Activated T-cell treated with anti-CD3 and anti-CD28 coated beads for 48 hours (primary cell): ENCODE data around the gene UNKL.
A peak's percentile ranks its signal among the peaks of the same experiment; 100 is the strongest.

ENCODE experiments used
- DNase-seq: peaks from one replicate; pipeline ENCODE4 v3.0.0-alpha.2; 2020; ENCODE audit warnings: low read depth

The UNKL gene

GRCh38 chr16:1351215-1351581, 63.3 kb downstream of the UNKL start:
- no peak for DNase-seq

GRCh38 chr16:1350691-1351090, 63.8 kb downstream of the UNKL start:
- DNase-seq: no peak

- no peak for DNase-seq
Measured at GRCh38 chr16:1349951-1350350, 64.6 kb downstream of the UNKL start.

- no peak for DNase-seq
Measured at GRCh38 chr16:1349351-1349750, 65.2 kb downstream of the UNKL start.

- no peak for DNase-seq
Measured at GRCh38 chr16:1348926-1349325, 65.6 kb downstream of the UNKL start.

- no peak for DNase-seq
Measured at GRCh38 chr16:1348441-1348840, 66.1 kb downstream of the UNKL start.

- DNase-seq: no peak
Measured at GRCh38 chr16:1347962-1348361, 66.5 kb downstream of the UNKL start.

- no peak for DNase-seq
Measured at GRCh38 chr16:1347286-1347855, 67.1 kb downstream of the UNKL start.

- DNase-seq: no peak
Measured at GRCh38 chr16:1346422-1347285, 67.8 kb downstream of the UNKL start.

- no peak for DNase-seq
Measured at GRCh38 chr16:1345651-1346421, 68.7 kb downstream of the UNKL start.

GRCh38 chr16:1345087-1345486, 69.4 kb downstream of the UNKL start:
- no peak for DNase-seq

GRCh38 chr16:1344499-1344898, 70.0 kb downstream of the UNKL start:
- no peak for DNase-seq

GRCh38 chr16:1343428-1344242, 70.9 kb downstream of the UNKL start:
- no peak for DNase-seq

- DNase-seq: peak; percentile 88
Measured at GRCh38 chr16:1342526-1343427, 71.7 kb downstream of the UNKL start.

GRCh38 chr16:1341495-1342420, 72.7 kb downstream of the UNKL start:
- no peak for DNase-seq

GRCh38 chr16:1340730-1341494, 73.6 kb downstream of the UNKL start:
- no peak for DNase-seq

GRCh38 chr16:1338855-1339675, 75.4 kb downstream of the UNKL start:
- no peak for DNase-seq

- DNase-seq: no peak
Measured at GRCh38 chr16:1338119-1338730, 76.3 kb downstream of the UNKL start.
